GM12891 (cell line): ENCODE measurements around the gene HOXC4.
"Not testable (repeated sequence)": the region's sequence is repeated elsewhere in the genome, so short reads cannot be mapped to it uniquely, and the experiment has no call there.

ENCODE experiments used
- DNase-seq: peaks from one replicate; pipeline ENCODE4 v3.0.0; 2011; ENCODE audit warnings: low spot score; ENCODE audit not compliant: insufficient read length
- FAIRE-seq: peaks from 2 replicates; lab custom pipeline; 2011; peaks lifted over from hg19 to GRCh38; lab: Jason Lieb, UNC
- PAX5 ChIP-seq: IDR thresholded peaks from 2 replicates; pipeline ENCODE4 v1.6.1; 2011; ENCODE audit warnings: low read length, moderate library complexity, mild to moderate bottlenecking; ENCODE audit not compliant: insufficient read depth, severe bottlenecking
- POLR2A ChIP-seq: IDR thresholded peaks from 2 replicates; pipeline ENCODE4 v1.6.1; 2011; ENCODE audit warnings: low read depth, low read length, control low read depth
- POLR2AphosphoS5 ChIP-seq: IDR thresholded peaks from 2 replicates; pipeline ENCODE4 v1.6.1; 2011; ENCODE audit warnings: low read depth, low read length, control low read depth
- POU2F2 ChIP-seq: IDR thresholded peaks from 2 replicates; pipeline ENCODE4 v1.6.1; 2011; ENCODE audit warnings: low read depth, mild to moderate bottlenecking, control low read depth, low read length, moderate library complexity
- SPI1 ChIP-seq: IDR thresholded peaks from 2 replicates; pipeline ENCODE4 v1.6.1; 2011; ENCODE audit warnings: low read depth, low read length, control low read depth
- TAF1 ChIP-seq: IDR thresholded peaks from 2 replicates; pipeline ENCODE4 v1.6.1; 2011; ENCODE audit warnings: low read depth, low read length, control low read depth

Gene HOXC4

GRCh38 chr12:54040148-54040494 lies 13.5 kb upstream of the HOXC4 start:
- TF ChIP-seq TAF1 = no peak
- TF ChIP-seq SPI1 = no peak
- no peak for TF ChIP-seq PAX5
- no peak for TF ChIP-seq POU2F2
- DNase-seq (no peak), FAIRE-seq (no peak)

- TF ChIP-seq TAF1 (no peak), POU2F2 (no peak), POLR2AphosphoS5 (no peak), POLR2A (no peak), SPI1 (no peak), PAX5 (no peak)
- DNase-seq (no peak), FAIRE-seq (no peak)
Measured at GRCh38 chr12:54040648-54041047, 13.0 kb upstream of the HOXC4 start.

GRCh38 chr12:54041097-54041690 lies 12.4 kb upstream of the HOXC4 start:
- no peak for FAIRE-seq
- DNase-seq = no peak
- TF ChIP-seq PAX5 (no peak), POLR2AphosphoS5 (no peak), TAF1 (no peak), POU2F2 (no peak), SPI1 (no peak), POLR2A (no peak)

GRCh38 chr12:54042033-54042432 lies 11.6 kb upstream of the HOXC4 start:
- not testable (repeated sequence) for FAIRE-seq, DNase-seq

GRCh38 chr12:54042970-54043853 lies 10.4 kb upstream of the HOXC4 start:
- no peak for DNase-seq
- no peak for FAIRE-seq
- TF ChIP-seq POLR2AphosphoS5 = no peak
- TF ChIP-seq PAX5 = no peak
- TF ChIP-seq SPI1 = no peak
- no peak for TF ChIP-seq POU2F2
- TF ChIP-seq TAF1 = no peak
- TF ChIP-seq POLR2A = no peak

- FAIRE-seq = no peak
- TF ChIP-seq POU2F2 (no peak), TAF1 (no peak), SPI1 (no peak), POLR2AphosphoS5 (no peak), POLR2A (no peak), PAX5 (no peak)
- no peak for DNase-seq
Measured at GRCh38 chr12:54044425-54045103, 9.1 kb upstream of the HOXC4 start.

- DNase-seq (no peak), FAIRE-seq (no peak)
- TF ChIP-seq POU2F2 = no peak
- TF ChIP-seq TAF1 = no peak
- no peak for TF ChIP-seq POLR2A
- no peak for TF ChIP-seq SPI1
- no peak for TF ChIP-seq PAX5
- TF ChIP-seq POLR2AphosphoS5 = no peak
Measured at GRCh38 chr12:54045401-54045800, 8.2 kb upstream of the HOXC4 start.

GRCh38 chr12:54045868-54046521 lies 7.6 kb upstream of the HOXC4 start:
- TF ChIP-seq PAX5 = no peak
- TF ChIP-seq SPI1 = no peak
- no peak for TF ChIP-seq POU2F2
- no peak for TF ChIP-seq POLR2AphosphoS5
- TF ChIP-seq TAF1 = no peak
- no peak for TF ChIP-seq POLR2A
- FAIRE-seq (no peak), DNase-seq (no peak)

GRCh38 chr12:54046809-54047159 lies 6.9 kb upstream of the HOXC4 start:
- no peak for FAIRE-seq
- no peak for DNase-seq
- TF ChIP-seq POU2F2 = no peak
- TF ChIP-seq SPI1 = no peak
- TF ChIP-seq POLR2AphosphoS5 = no peak
- no peak for TF ChIP-seq TAF1
- TF ChIP-seq POLR2A = no peak
- TF ChIP-seq PAX5 = no peak
